Stimulated activated naive CD4-positive, alpha-beta T cell (primary cell): ENCODE data around the gene C14orf180.

ENCODE experiments used
- DNase-seq, 6 experiments: peaks; one replicate each; lab custom pipeline; 2025; lab: John Stamatoyannopoulos, UW

Gene C14orf180

DNA sequence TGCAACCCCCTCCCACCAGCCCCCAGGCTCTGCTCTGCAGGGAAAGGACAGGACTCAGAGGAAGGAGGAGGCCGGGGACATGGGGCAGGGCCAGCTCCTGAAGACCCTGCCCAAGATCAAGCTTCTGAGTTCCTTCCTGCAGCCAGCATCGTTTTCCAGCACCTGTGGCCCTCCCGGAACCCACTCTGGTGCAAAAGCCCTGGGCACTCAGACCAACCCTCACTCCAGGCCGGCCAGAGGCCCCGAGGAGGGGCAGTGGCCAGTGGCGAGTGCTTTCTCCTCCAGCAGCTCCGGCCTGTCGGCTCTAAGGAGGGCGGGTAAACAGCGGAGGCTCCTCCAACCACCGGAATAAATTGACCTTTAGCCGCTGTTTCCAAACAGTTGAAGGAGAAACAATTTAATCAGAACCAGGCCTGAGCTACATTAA, 14.2 kb downstream of the C14orf180 start:
- no peak for DNase-seq

DNA sequence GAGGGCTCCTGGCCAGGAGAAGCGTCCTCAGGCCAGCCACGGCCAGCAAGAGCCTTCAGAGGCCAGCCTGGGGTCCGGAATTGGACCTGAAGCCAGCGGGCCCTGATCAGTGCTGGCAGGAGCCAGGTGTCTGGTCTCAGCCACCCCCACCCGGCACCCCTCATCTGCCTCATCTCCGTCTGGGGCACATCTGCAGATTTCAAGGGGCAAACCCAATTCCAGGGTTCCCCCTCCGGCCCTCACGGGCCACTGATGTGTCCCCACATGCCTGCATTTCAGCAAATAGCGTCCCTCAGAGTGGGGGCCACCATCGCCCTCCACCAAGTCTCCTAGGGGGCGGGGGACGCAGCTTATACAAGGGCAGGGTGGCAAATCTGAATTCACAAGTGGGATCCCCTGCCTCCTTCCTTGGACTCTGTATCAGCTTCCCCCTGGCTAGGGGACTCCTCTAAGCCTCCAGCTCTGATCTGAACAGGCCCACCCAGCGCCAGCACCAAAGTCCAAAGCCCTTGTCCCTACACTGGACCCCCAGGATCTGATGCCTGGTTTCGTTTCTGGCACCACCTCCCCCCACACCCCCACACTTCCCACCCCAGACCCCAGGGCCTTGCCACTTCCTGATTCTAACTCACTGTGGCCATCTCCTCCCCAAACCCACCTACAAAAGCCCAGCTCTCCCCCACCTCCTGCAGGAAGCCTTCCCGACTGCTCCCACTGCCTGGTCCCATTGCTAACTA, 14.9 kb downstream of the C14orf180 start:
- no peak for DNase-seq

DNA sequence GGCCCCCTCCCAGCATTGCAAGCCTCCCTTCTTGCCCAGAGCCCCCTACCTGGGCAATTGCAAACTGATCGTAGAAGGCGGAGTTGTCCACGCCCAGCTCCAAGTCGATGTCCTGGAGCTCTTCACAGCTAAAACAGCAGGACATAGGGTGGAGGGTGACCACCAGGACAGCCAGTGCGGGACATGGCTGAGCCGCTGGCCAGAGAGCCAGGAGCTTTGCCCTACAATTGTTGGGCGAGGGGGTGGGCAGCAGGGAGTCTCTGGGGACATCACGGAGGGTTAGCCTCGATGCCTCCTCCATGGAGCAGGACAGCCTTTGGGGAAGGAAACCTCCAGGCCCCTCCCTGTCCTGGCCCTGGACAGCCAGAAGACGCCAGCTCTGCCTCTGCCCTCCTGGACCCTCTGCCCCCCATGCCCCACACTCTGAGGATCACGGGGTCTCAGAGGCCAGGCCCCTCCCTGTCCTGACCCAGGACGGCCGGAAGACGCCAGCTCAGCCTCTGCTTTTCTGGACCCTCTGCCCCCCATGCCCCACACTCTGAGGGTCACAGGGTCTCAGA, 15.6 kb downstream of the C14orf180 start:
- DNase-seq, result no peak

DNA sequence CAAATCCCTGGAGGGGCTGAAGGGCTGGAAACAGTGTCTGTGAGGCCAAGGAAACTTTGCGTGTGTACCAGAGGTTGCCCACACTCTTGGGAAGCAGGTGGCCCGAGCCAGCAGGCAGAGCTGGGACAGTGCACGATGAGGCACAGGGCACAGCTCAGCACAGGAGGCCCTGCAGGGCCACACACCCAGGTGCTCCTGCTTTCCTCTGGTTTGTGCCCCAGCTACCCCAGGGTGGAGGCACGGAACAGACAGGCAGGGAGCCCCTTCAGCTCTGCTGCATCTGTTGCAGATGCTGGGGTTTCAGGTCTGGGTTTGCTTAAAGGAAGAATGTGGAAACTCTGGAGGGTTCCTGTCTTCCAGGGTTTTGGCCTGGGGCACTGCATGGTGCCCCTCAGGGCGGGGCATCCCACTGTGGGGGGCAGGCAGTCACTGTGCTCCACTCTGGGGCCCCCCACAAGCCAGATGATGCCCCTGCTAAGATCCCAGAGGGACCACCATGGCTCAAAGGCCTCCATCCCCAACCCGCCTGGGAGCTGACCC, 16.4 kb downstream of the C14orf180 start:
- DNase-seq, result no peak

DNA sequence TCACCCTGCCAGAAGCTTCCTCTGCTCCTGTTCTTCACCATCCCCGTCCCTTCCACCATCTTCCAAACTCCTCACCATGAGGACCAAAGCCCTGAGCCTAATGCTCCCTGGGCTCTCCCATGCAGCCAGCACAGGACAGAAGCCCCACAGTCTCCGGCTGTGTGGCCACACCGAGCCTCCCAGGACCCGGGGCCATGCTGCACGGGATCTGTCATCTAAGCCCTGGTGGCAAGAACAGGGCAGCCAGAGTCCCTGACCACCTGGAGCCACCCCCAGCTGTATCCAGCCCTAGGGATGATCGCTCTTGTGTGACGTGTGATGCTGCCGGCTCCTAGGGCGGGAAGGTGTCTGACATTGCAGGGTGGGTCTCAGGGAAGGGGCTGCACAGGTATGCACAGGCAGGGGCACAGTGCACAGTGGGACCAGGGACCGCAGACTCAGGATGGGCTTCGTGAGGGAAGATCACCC, 16.9 kb downstream of the C14orf180 start:
- no peak for DNase-seq

DNA sequence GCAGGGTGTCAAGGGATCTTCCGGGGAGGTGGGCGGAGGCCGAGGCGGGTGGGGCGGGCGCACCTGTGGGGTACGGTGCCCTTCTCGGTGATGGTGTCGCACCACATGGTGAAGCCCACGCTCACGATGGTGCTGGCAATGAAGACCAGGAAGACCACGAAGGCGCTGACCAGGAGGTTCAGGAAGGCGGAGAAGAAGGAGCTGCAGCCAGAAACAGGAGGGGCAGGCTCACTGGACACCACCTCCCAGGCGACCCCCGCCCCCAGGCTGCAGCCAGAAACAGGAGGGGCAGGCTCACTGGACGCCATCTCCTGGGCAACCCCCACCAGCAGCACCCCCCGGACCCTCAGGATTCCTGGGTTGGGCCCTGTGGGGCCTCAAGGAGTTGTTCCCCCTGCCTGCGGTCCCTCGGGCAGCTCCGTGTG, 17.4 kb downstream of the C14orf180 start:
- no peak for DNase-seq

DNA sequence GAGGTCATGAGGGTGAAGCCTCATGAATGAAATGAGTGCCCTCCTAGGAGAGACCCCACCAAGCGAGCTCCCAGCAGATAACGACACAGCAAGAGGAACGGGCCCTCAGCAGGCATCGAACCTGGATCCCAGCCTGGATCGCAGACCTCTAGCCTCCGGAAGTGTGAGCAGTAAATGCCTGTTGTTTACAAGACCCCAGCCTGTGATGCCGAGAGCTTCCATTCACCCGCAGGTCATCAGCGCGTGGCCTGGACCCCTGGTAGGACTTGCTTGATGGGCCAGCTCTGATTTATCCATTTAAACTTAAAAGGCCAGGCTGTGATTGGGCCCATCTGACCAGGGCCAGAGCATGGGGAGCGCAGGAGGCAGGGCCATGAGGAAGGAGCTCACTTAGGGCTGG, 18.0 kb downstream of the C14orf180 start:
- no peak for DNase-seq

DNA sequence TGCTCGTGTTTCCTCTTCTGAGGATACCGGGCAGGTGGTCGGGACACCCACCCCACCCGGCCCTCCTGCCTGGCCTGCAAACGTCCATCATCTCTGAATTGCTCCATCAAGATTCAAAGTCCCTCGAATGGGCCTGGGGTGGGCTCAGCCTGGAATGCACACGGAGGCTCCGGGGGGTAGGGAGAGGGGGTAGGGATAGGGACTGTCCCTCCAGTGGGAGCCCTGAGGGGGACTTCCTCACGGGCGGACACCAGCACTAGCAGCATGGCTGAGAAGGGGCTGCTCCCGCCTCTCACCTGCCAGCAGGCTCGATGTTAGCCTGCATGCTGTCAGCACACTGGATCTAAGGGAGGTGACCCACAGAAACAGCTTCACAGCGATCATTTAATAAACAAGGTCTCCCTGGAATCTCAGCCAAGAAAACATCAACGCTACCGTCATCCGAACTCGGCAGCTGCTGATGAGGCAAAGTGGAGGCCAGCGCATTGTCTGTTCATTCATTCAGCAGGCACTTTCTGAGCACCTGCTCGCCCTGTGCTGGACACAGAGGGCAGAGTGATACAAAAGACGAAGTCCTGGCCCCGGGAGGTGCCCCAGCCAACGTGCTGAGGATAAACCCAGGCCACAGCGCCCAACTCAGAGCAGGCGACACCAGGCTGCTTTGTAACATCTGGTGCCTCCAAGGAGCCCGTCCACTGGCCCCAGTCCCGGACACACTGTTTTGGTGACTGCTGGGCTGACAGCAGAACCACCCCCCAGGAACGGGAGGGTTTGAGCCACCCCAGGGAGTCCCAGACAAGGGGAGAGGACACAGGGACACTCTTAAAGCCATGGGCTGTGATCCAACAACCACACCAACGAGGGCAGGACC, 18.7 kb downstream of the C14orf180 start:
- DNase-seq, result no peak

DNA sequence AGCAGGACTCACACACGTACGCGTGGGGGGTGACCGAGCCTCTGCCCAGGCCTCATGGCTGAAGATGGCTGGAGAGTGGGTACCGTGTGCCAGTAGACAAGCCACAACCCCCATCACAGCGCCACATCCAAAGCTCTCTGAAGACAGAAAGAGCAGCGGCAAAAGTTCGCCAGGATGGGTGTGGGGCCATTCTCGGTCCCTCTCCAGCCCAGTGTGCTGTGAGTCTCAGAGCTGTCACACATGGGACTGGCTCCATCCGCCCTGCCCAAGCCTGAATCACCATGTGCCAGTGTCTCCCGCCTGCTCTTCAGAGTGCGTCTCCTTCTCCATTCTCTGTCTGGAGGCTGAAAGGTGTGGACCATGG, 19.3 kb downstream of the C14orf180 start:
- DNase-seq, result no peak

DNA sequence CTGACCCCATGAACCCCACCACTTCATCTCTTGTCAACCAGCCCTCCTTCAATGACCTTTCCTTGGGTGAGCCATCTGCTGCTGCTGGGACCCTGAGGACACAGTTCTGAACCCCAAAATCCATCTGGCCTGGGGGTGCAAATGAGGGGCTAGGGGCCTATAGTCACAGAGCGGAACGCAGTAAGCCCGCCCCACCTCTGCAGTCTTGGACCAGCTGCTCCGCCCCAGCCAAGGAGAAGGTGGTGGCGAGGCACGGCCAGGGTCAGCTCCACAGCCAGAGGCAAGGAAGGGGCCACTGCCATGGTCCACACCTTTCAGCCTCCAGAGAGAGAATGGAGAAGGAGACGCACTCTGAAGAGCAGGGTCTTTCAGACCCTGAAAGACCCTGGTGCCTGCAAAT, 19.9 kb downstream of the C14orf180 start:
- DNase-seq, result no peak

DNA sequence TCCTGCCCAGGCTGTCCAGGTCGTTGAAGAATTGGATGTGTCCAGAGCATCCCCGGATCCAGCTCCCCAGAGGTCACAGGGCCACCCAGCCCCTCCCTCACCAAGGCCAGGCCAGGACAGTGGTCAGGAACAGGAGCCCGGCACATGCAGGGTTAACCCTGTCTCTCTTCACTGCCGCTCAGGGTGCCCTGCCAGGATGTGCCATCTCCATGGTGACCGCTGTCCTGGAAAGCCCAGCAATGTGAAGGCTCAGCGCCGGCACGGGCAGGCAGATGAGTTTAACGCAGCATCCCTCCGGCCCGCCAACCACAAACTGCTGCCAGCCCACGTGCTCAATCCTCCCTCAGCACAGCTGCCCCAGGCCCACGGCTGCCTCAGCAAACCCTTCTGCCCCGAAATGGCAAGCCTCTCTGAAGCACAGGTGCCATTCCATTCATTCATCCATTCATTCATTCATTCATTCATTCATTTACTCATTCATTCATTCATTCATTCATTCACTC, 20.6 kb downstream of the C14orf180 start:
- DNase-seq, result no peak

DNA sequence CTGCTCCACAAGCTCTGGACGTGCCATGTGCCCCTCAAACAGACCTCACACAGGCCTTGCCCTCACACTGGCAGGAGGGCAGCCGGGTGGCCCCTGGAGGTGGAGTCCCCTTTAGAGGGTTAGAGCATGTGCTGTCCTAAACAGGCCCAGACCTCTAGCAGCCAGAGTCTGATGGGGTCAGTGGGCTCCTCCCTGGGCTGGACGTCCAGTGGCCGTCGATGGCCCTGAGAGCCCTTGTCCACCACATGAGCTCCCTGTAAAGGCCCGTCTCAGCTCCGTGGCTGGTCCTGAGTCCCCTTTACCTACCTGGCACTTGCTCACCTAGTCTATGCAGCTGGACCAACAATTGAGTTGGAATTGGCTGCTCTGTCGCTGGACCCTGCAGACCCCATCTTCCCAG, 21.2 kb downstream of the C14orf180 start:
- no peak for DNase-seq

DNA sequence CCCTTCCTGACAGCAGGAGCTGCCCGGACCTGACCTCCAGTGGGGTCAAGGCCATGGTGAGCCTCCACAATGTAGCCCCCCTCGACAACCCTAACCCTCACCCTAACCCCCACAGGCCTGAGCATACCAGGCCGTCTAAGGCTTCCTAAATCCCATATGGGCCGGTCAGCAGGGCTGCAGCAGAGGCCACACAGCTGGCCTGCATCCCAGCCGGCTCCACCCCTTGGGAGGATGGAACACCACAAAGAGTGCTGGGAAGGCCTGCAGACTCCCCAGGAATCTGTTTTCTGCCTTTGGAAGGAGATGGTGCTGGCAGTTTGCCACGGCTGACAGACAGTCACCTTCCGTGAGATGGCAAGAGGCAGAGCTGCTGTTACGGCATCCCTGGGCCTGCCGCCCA, 22.2 kb downstream of the C14orf180 start:
- no peak for DNase-seq

DNA sequence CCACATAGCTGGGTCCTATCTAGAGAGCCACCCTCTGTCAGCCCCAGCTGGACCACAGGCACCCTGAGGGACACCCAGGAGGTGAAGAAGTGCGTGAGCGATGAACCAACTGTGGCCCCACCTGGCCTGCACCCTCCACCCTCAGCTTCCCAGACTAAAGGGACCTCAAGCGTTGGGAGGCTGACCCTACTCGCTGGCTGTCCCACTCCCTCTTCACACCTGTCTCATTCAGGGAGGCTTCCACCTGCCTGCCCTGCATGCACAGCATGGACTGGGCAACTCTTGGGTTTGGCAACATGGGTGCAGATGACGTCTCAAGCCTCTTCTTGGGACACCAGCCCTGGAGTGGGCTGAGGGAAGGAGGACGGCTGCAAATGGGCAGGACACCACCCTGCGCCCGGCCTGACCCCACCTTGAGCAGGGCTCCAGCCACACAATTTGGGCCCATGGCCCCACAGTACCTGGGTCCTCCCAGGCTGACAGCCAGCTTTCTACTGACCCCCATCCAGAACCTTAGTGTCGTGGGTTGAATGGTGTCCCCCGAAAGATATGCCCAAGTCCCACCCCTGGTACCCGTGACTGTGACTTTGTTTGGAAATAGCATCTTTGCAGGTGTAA, 22.9 kb downstream of the C14orf180 start:
- no peak for DNase-seq

DNA sequence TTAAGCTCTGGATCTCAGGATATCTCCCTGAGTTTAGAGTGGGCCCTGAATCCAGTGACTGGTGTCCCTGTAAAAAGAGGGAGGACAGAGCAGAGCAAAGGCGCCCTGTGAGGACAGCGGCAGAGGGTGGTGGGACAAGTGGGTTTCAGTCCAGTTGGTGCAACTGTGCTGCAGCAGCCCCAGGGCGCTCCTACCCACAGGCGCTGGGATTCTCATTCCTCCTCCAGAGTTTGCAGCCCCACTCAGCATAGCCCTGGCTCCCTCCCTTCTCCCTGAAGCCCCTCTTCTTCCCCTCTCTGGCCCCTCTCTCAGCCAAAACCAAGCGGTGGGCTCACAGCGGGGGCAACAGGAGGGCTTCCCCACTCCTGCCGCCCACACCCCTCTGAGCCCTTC, 23.4 kb downstream of the C14orf180 start:
- DNase-seq, result no peak

DNA sequence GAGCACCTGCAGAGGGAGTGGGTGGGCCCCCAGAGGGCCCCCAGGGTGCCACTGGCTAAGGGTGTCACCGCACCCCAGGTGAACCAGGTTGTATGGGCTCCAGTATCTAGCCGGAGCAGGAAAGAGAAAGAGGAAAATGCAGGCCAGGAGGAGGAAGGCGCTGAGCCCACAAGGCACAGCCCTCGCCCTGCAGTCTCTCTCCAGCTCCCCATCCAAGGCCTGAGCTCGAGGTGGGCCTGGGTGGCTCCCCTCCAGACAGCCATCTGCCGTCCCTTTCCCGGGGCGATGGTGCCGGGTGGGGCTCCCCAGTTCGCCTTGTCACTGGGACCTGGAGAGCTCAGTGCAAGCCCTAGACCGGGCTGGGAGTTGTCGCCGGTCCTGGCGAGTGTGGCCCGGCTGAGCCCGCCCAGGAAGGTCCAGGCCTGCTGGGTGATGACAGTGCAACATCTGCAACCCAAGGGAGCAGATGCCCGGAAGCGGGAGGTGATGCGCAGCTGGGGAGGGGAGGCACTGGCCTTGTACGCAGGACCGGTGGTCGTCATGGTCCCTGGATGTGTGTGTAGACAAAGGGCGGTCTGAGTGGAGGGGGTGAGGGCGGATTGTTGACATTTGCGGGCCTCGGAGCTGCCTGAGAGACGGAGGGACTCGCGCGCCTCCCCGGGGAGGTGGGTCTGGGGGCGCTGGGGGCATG, 24.3 kb downstream of the C14orf180 start:
- no peak for DNase-seq

DNA sequence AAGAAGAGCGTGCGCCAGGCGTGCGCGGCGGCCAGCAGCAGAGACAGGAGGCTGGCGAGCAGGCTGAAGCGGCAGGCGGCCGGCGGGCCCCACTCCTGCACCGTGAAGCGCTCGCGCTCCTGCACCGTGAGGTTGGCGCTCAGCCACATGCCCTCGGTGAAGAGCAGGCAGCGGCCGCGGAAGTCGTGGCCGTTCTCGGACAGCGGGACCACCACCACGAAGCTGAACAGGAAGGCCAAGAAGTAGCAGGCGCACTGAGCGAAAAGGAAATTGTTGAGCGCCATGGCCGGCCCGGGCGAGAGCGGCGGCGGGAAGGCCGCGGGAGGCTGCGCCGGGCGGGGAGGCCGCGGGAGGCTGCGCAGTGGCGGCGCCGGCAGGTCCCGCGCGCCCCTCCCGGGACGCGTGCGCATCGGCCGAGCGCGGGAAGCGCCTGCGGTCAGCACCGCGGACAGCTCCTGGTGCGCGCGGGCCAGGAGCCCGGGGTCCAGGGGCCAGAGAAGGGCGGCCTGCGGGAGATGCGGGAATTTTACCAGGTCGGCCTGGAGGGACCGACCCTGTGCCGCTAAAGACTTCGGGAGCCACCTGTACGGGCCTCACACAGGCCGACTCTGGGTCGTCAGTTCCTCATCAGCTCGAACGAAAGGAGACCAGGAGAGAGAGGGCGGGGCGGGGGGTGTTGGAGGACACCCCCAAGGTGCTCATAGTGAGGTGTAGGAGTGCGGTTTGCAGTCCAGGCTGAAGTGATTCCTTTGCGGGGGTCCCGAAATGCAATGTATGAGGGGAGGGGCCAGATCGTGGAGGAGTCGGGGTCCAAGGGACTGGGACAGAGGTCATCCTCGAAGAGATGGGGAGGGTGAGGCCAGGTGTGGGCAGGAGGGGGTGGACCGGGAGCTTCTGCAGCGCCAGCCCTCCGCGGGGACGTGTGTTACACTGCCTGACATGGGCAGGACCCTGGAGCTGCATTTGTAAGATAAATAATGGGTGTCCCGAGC, 25.2 kb downstream of the C14orf180 start, which contains the start of gene TMEM179:
TMEM179 (minus strand) TSS at position 315 of the 992 bp plus-strand sequence; CDS start at position 284, 31 bp downstream.
- DNase-seq, result no peak

DNA sequence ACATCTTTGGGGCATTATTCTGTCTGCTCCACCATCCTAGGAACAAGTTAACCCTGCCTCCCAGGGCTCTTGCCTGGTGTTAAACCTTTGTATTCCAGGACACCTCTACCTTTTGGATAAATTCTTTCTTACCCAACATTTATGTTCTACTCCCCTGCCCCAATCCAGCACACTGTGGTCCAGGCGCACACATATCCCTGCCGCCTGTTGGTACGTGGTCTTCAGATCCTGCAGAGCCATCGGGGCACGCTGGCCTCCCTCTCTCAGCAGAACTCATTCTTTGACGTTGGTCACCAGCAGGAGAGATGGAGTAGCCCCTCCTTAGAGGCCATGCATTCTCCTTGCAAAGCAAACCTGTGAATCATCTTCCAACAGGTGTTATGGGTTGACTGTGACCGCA, 30.1 kb downstream of the C14orf180 start:
- DNase-seq, result no peak

DNA sequence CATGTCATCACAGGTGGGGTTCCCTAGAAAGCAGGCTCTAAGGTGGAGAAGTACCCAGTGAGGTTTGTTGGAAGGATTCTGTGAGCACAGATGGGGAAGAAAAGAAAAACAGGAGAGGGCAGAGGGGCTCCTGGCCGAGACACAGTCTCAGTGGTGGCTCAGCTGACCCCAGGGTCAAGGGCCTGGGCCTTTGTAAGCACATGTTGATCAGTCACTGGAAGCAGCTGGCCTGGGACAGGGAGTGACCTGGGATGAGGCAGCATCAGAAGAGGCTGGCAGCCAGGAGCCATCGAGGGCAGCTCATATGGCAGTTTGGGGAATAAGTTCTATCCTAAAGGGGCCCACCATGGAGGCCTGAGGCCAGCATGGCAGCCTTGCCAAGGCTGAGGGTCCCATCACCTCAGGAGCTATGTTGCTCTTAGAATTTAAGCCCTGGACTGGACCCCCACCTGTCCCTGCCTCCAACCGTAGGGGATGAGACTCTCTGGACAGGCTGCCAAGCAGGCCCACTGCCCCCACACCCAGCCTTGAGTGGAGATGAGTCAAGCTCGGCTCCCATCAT, 31.3 kb downstream of the C14orf180 start:
- DNase-seq, result no peak

DNA sequence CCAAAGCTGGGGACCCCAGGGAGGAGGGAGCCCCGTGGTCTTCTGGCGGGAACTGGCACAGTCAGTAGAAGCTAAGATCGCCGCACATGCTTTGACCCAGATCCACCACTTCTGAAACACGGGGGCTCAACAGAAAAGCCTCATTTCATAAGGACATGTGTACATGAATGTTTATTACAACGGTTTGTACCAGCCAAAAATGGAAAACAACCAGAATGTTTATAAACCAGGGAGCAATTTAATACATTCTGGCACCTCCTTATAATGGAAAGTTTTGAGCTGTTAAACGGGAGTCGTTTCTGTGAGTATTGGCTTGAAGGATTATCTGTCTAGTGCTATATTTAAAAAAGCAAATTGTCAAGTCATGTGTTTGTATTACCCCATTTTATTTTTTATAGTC, 32.3 kb downstream of the C14orf180 start:
- no peak for DNase-seq
